ENCODE measurements around the gene CHD6.

Gene CHD6

GRCh38 chr20:41394081-41394480, 224.1 kb downstream of the CHD6 start:
- DNase-seq (ENCODE audit: low spot score): no peak

GRCh38 chr20:41393705-41394066, 224.5 kb downstream of the CHD6 start:
- no peak for DNase-seq (ENCODE audit: low spot score)

DNA sequence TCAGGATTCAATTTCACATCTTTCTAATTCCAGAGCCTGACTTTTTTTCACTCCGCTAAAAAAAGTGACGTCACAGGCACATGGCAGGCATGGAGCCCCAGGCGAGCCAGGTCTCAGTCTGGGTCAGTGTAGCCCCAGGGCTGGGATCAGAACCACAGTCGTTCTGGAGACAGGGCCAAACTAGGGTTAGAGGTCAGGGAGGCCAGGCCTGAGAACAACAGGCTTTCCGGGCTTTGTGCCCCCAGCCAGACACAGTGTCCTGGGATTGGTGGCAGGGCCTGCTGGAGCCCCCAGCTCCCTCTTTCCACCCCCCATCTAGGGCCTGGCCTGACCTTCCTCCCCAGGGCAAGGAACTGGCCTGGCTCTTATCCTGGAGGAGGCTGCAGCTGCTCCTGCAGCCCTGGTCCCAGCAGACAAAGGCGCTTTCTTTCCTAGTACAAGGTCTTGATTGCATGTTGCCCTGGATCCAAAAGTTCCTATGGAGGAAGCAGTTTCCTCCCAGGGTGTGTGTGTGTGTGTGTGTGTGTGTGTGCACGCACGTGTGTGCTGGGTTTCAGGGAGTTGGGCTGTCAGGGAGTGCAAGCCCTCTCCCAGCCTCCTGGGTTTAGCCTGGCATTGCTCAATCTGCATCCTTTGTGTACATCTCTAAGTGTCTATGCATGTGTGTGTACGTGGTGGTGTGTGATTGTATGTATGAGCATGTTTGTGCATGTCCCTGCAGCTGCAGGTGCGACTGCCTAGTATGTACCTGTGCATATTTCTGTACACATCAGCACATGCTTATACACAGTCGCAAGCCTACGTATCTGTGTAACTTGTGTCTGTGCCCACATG, 225.1 kb downstream of the CHD6 start:
- no peak for DNase-seq (ENCODE audit: low spot score)

- no peak for DNase-seq (ENCODE audit: low spot score)
Measured at GRCh38 chr20:41392295-41392694, 225.9 kb downstream of the CHD6 start.

- DNase-seq (ENCODE audit: low spot score): no peak
Measured at GRCh38 chr20:41391587-41392001, 226.6 kb downstream of the CHD6 start.

DNA sequence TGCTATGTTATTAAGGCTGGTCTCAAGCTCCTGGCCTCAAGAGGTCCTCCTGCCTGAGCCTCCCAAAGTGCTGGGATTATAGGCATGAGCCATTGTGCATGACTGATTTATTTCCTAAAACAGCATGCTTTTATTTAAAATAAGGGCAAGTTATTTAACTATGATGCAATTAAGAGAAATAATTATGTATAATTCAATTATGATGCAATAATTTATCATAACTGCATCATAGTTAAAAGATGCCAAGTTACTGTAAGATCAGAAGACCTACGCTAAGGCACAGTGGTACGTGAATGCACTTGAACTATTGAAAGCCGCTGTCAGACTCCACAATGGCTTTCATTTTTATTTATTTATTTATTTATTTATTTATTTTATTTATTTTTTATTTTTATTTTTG, 227.3 kb downstream of the CHD6 start:
- no peak for DNase-seq (ENCODE audit: low spot score)

GRCh38 chr20:41387444-41387851, 230.7 kb downstream of the CHD6 start:
- DNase-seq (ENCODE audit: low spot score): no peak

DNA sequence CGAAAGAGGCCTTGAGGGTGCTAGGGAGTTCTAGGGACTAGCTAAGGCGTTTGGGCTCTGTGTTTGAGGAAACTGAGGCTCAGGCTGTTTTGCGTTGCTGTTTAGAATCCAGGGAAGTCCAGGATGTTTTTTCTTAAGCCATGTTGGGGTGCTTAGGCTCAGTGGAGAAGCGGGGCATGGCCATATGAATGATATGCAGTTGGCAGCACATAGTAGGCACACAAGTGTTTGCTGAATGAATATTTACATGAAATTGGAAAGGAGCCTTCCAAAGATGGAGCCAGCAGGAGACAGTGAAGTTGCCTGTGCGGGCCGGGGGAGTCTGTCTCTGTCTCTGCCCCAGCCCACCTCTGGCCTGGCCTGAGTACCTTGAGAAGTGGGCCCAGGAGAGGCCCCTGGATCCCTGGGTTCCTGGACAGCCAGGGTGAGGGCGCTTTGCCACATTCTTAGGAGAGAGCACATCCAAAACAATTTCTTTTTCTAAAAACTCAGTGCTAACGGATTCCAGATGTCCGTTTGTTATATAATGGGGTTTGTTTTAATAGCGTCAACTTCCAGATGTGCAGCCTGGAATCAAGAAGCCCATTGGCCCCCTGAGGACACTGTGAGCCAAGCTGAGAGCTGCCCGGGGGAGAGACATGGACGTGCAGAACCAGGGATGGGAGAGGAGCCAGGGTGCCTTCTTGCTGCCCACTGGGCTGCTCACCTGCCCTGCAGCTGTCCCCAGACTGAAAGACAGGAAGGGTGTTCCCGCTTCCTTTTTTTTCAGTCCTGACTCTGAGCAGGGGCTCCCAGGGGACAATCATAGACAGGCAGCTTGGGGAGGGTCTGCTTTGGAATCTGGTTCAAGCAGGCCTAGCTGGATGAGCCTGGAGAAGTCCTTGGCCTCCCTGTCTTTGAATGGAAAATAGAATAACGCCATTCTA, 231.4 kb downstream of the CHD6 start:
- DNase-seq (ENCODE audit: low spot score): peak; percentile 83

DNA sequence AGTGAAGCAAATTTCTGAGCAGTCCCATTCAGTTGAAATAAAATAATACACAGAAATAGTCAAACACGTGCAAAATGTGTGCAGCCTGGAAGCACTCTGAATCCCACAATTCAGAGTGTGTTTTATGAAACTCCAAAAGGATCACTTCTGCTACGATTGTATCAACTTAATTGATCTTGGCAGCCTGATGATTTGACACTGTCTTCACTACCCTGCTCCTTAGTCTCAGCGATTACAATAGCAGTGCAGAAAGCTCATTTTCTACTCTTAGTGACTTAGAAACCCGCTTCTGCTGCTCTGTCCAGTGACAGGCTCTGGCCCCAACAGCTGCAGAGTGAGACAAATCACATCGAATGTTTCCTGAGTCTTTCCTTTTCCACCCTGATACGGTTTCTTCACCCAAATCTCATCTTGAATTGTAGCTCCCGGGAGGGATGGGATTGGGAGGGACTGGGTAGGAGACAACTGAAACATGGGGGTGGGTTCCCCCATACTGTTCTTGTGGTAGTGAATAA, 235.3 kb downstream of the CHD6 start:
- DNase-seq (ENCODE audit: low spot score): no peak

DNA sequence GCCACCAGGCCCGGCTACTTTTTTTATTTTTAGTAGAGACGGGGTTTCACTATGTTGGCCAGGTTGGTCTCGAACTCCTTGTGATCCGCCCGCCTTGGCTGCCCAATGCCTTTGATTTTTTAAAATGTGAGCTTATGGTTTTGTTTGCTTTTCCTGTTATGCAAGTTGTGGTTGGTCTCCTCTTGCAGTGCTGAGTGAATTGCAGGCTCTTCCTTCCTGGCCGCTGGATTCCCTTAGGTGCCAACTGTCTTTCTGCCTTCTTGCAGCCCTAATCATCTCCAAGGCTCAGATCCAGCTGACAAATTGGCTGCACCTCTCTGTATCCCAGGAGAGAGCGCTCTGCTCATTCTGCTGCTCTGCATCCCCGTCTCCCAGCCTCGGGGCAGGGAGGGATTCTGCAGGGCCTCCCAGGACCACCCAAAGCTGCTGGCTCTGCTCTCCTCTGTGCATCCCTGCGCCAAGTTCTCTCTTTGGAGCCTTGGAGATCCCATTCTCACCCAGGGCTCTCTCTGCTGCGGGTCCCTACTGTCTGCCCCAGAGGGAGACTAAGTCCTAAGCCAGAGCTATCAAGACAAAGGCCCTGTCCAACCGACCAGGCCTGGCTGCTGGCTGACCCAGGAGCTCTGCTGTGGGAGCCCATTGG, 237.5 kb downstream of the CHD6 start:
- no peak for DNase-seq (ENCODE audit: low spot score)

GRCh38 chr20:41379551-41379950, 238.6 kb downstream of the CHD6 start:
- no peak for DNase-seq (ENCODE audit: low spot score)

GRCh38 chr20:41377275-41377674, 240.9 kb downstream of the CHD6 start:
- DNase-seq (ENCODE audit: low spot score): no peak

DNA sequence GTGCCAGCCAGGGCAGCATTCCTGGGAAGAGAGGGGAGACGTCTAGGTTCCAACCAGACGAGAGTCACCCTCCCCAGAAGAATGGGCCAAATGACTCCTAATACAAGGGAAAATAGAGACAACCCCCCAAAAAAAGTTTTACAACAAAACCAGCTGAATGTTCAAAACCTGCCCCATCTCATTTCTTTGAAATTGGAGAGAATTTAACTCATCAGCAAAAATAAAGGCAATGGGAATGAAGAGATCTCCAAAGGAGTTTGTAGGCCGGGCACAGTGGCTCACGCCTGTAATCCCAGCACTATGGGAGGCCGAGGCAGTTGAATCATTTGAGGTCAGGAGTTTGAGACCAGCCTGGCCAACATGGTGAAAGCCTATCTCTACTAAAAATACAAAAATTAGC, 241.8 kb downstream of the CHD6 start:
- DNase-seq (ENCODE audit: low spot score): no peak

DNA sequence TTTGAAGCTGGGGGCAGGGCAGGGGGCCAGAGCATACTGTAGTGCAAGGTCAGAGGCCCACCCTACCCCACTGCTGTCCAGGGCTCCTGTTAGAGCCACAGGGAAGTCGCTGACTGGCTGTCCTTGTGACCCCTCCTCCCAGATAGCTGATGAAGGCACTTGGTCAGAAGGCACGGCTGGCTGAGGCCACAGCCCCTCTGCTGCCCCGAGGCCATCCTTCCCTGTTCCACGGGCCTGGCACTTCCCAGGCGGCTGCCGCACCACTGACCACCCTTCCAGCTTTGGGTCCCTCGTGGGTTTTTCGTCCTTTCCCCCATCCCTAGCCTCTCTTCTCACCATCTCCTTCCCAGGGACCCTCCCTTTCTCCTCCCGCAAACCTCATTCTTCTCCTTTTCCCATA, 242.3 kb downstream of the CHD6 start:
- DNase-seq (ENCODE audit: low spot score): no peak

GRCh38 chr20:41373931-41374920, 244.0 kb downstream of the CHD6 start:
- no peak for DNase-seq (ENCODE audit: low spot score)

- no peak for DNase-seq (ENCODE audit: low spot score)
Measured at GRCh38 chr20:41373251-41373783, 244.9 kb downstream of the CHD6 start.

DNA sequence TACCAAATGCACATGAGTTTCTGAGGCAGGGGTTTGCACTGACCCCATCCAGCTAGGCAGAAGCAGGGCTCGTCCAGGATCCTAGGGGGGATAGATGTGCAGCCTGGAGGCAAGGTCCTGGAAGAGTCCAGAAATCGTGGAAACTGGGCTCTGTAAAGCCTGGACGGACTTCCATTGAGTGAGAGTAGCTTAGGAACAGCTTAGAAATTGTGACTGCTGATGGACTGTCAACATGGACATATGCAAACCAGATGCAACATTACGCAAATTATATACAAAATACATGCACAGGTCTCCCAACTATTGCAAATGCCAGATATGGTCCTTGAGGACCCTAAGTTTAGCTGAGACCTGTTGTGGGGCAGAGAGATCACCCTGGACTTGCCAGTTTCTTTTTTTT, 246.8 kb downstream of the CHD6 start:
- DNase-seq (ENCODE audit: low spot score): no peak

DNA sequence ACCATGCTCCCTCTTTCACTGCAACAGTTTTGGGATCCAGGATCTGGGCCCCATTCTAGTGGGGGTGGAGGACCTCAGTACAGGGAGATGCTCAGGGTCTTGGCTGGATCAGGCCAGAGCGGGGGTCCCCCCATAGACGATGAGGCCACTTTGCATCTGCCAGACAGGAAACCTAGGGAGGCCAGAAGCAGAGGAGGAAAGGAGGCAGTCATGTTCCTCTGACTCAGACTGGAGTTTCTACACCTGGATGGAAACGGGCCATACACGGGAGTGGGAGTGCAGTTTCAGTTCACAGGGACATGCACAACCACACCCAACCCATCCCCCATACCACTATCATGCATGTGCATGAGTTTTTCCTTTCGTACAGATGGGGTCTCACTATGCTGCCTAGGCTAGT, 248.0 kb downstream of the CHD6 start:
- no peak for DNase-seq (ENCODE audit: low spot score)

DNA sequence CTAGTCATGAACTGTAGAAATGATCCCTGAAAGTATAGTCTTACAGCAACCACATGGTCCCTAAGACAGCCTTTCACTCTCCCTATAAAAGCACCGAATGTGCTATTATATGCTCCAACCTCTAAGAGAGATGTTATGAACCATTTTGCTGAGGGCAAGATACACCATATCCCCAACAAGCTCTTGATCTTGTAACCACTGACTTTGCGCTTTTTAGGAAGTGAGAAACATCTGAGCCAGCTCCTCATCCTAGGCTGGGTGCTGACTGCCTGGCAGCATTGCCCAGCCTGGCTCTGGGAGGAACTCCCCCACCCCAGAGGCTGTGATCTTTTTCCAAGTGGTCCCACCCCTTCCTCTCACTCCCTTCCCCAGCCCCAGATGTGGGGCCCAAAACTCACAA, 248.5 kb downstream of the CHD6 start:
- DNase-seq (ENCODE audit: low spot score): no peak

GRCh38 chr20:41367956-41368355, 250.2 kb downstream of the CHD6 start:
- DNase-seq (ENCODE audit: low spot score): no peak

- no peak for DNase-seq (ENCODE audit: low spot score)
Measured at GRCh38 chr20:41367393-41367695, 250.8 kb downstream of the CHD6 start.

Measured in left forelimb (tissue), 1 donor.